Measurements from ENCODE around the gene PIP4K2B. TPM values are rescaled to one million over a fixed set of nuclear protein-coding genes. Genes with fewer than 3 reads are reported as not detected.
A peak's percentile ranks its signal among the peaks of the same experiment; 100 is the strongest.

The PIP4K2B gene
- total RNA-seq (39.3 and 46.8 TPM in 2 replicates), polyA plus RNA-seq (8.2 and 11.1 TPM in 2 replicates)

DNA sequence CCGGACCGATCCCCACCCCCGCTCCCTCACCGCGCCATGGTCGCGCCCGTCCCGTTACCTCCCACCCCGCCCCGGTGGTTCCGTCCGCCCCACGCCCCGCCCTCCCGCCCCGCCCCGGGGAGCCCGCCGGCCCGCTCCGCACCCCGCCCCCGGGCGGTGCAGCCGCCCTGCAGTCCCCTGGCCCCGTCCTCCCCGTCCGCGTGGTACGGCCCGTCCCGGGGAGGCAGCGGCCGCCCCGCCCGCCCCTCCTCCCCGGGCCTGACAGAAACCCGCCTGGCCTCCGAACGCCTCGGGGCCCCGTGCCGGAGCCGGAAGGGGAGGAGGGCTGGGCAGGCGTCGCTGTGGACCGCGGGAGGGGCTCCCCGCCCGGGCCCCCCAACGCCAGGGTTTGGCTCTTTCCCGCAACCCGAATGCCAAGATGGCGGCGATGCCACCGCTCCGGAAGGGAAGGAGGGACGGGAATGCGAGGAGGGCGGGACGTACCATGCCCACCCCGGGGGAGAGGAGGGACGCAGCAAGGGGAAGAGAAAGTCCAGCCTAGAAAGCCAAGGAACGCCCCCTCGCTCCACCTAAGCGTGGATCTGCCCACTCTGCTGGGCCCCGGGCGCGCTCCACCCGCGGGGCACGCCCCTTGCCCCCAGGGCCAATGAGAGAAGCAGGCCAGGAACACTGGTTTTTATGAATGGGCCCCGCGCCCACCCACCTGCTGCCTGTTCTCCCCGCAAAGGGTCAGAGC is at the start of gene PIP4K2B:
PIP4K2B (minus strand) TSS at position 56 of the 736 bp plus-strand sequence. CDS start 132 bp downstream, outside the sequence.
- Histone ChIP-seq H3K36me3 (replicated peaks; ENCODE audit: insufficient read depth, low read depth) (no peaks in the 10 kb centered on the region), H3K9me3 (ENCODE audit: low read depth) (no peaks in the 10 kb centered on the region), H3K4me1 (ENCODE audit: insufficient read depth) (peaks cover 22% of the 10 kb centered on the region), H3K4me2 (peak within 1 kb of the TSS; percentile 85), H3K79me2 (peaks cover 43% of the 10 kb centered on the region), H3K9me2 (replicated peaks; ENCODE audit: insufficient read depth) (no peaks in the 10 kb centered on the region), H4K20me1 (ENCODE audit: insufficient read depth, poor library complexity, severe bottlenecking) (peaks cover 26% of the 10 kb centered on the region), H3K27me3 (no peaks in the 10 kb centered on the region), H3K4me3 (peak within 1 kb of the TSS; percentile 71), H2AFZ (peak within 1 kb of the TSS; percentile 77), H3K27ac (peak within 1 kb of the TSS; percentile 100)
- TF ChIP-seq, protein P1, sequence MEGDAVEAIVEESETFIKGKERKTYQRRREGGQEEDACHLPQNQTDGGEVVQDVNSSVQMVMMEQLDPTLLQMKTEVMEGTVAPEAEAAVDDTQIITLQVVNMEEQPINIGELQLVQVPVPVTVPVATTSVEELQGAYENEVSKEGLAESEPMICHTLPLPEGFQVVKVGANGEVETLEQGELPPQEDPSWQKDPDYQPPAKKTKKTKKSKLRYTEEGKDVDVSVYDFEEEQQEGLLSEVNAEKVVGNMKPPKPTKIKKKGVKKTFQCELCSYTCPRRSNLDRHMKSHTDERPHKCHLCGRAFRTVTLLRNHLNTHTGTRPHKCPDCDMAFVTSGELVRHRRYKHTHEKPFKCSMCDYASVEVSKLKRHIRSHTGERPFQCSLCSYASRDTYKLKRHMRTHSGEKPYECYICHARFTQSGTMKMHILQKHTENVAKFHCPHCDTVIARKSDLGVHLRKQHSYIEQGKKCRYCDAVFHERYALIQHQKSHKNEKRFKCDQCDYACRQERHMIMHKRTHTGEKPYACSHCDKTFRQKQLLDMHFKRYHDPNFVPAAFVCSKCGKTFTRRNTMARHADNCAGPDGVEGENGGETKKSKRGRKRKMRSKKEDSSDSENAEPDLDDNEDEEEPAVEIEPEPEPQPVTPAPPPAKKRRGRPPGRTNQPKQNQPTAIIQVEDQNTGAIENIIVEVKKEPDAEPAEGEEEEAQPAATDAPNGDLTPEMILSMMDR (IDR thresholded peaks at IDR 0.05; ENCODE audit: poor library complexity): no peak
- TF ChIP-seq EZH2phosphoT487 (IDR thresholded peaks at IDR 0.05; ENCODE audit: low read depth, severe bottlenecking, unreplicated experiment): no peak
- TF ChIP-seq EZH2 (IDR thresholded peaks at IDR 0.05; ENCODE audit: borderline replicate concordance): no peak
- peak; percentile 98 for DNase-seq (ENCODE audit: low spot score)
- WGBS (ENCODE audit: low lambda C conversion rate, missing lambda C conversion rate): under 1% methylated on average over 12 of the region's 76 CpGs

DNA sequence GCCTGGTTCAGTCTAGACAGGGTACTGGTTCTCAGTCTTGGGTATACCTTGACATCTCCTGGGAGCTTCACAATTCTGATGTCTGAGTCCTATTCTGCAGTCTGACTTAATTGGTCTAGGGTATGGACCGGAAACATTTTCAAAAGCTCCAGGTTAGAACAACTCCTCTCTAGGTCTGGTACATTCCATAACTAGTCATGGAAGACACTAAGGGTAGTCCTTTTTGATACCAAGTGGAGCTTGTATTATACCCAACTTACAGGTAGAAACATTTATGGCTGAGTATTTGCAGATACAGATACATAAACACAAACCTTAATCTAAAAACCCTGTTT is 49.2 kb upstream of the PIP4K2B start:
- Histone ChIP-seq H3K27ac (no peak overlapping the region), H3K4me2 (no peak overlapping the region), H4K20me1 (ENCODE audit: insufficient read depth, poor library complexity, severe bottlenecking) (peaks cover 27% of the 10 kb centered on the region), H3K79me2 (peaks cover 39% of the 10 kb centered on the region), H3K4me1 (ENCODE audit: insufficient read depth) (peaks cover 15% of the 10 kb centered on the region), H3K9me3 (ENCODE audit: low read depth) (no peaks in the 10 kb centered on the region), H3K4me3 (no peak overlapping the region), H3K27me3 (no peaks in the 10 kb centered on the region), H3K9me2 (replicated peaks; ENCODE audit: insufficient read depth) (no peaks in the 10 kb centered on the region), H3K36me3 (replicated peaks; ENCODE audit: insufficient read depth, low read depth) (no peaks in the 10 kb centered on the region), H2AFZ (no peak overlapping the region)
- TF ChIP-seq EZH2 (IDR thresholded peaks at IDR 0.05; ENCODE audit: borderline replicate concordance): no peak
- TF ChIP-seq, protein P1 (IDR thresholded peaks at IDR 0.05; ENCODE audit: poor library complexity): no peak
- no peak for TF ChIP-seq EZH2phosphoT487 (IDR thresholded peaks at IDR 0.05; ENCODE audit: low read depth, severe bottlenecking, unreplicated experiment)
- DNase-seq (ENCODE audit: low spot score): no peak
- 100% methylated on average over 1 of the region's 1 CpG for WGBS (ENCODE audit: low lambda C conversion rate, missing lambda C conversion rate)

DNA sequence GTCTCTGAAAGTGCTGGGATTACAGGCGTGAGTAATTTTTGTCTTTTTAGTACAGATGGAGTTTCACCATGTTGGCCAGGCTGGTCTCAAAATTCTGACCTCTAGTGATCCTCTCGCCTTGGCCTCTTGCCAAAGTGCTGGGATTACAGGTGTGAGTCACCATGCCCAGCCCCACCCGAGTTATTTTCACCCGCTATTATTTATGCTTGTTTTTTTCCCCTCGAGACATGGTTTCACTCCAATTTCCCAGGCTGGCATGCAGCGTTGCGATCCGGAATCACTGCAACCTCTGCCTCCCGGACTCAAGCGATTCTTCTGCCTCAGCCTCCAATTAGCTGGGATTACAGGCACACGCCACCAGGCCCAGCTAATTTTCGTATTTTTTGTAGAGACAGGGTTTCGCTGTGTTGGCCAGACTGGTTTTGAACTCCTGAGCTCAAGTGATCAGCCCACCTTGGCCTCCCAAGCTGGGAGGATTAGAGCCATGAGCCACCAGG is 45.0 kb upstream of the PIP4K2B start:
- 70% methylated on average over 13 of the region's 13 CpGs for WGBS (ENCODE audit: low lambda C conversion rate, missing lambda C conversion rate)
- Histone ChIP-seq H3K4me3 (no peak overlapping the region), H3K4me1 (ENCODE audit: insufficient read depth) (no peaks in the 10 kb centered on the region), H3K9me2 (replicated peaks; ENCODE audit: insufficient read depth) (no peaks in the 10 kb centered on the region), H3K27me3 (no peaks in the 10 kb centered on the region), H3K79me2 (peaks cover 4% of the 10 kb centered on the region), H4K20me1 (ENCODE audit: insufficient read depth, poor library complexity, severe bottlenecking) (no peaks in the 10 kb centered on the region), H3K9me3 (ENCODE audit: low read depth) (no peaks in the 10 kb centered on the region), H3K27ac (peak overlapping the region; percentile 62), H3K4me2 (peak overlapping the region; percentile 20), H3K36me3 (replicated peaks; ENCODE audit: insufficient read depth, low read depth) (no peaks in the 10 kb centered on the region), H2AFZ (no peak overlapping the region)
- TF ChIP-seq EZH2 (IDR thresholded peaks at IDR 0.05; ENCODE audit: borderline replicate concordance): no peak
- TF ChIP-seq, protein P1 (IDR thresholded peaks at IDR 0.05; ENCODE audit: poor library complexity): no peak
- TF ChIP-seq EZH2phosphoT487 (IDR thresholded peaks at IDR 0.05; ENCODE audit: low read depth, severe bottlenecking, unreplicated experiment): no peak
- DNase-seq (ENCODE audit: low spot score): peak; percentile 49
